SU-DHL-6 (cell line): ENCODE data around the gene ANKLE1.
A peak's percentile ranks its signal among the peaks of the same experiment; 100 is the strongest.

Source experiments
- H2AFZ ChIP-seq: fragments of 200-600 bp; sonication (generic); 2 replicates; pipeline ENCODE4 v1.6.1; 2014; ENCODE audit warnings: low read depth, mild to moderate bottlenecking, moderate library complexity, mixed read lengths, antibody characterized with exemption, low read length; ENCODE audit not compliant: severe bottlenecking
- H3F3A ChIP-seq: fragments of 200-600 bp; shearing (Covaris generic); 2 replicates; pipeline ENCODE4 v1.6.0; 2016; ENCODE audit warnings: antibody characterized with exemption, mild to moderate bottlenecking; ENCODE audit not compliant: insufficient read depth
- H3K27ac ChIP-seq: fragments of 200-600 bp; sonication (generic); 2 replicates; pipeline ENCODE4 v1.5.1; 2016; ENCODE audit warnings: low read depth, mild to moderate bottlenecking, low read length, moderate library complexity, mixed read lengths
- H3K27me3 ChIP-seq: fragments of 200-600 bp; sonication (generic), shearing (Covaris generic); 2 replicates; pipeline ENCODE4 v1.6.0; 2014; ENCODE audit warnings: mild to moderate bottlenecking, low read length
- H3K36me3 ChIP-seq: fragments of 200-600 bp; sonication (generic); 2 replicates; pipeline ENCODE4 v1.6.1; 2014; ENCODE audit warnings: mild to moderate bottlenecking, low read length, mixed read lengths
- H3K4me2 ChIP-seq: fragments of 300-600, 200-600 bp; shearing (Covaris generic), sonication (generic); 2 replicates; pipeline ENCODE4 v1.6.0; 2014; ENCODE audit warnings: low read length, low read depth, mild to moderate bottlenecking; ENCODE audit not compliant: poor library complexity, severe bottlenecking
- H3K4me3 ChIP-seq: fragments of 200-600 bp; sonication (generic); 2 replicates; pipeline ENCODE4 v1.5.1; 2014; ENCODE audit warnings: antibody characterized with exemption, low read length, mild to moderate bottlenecking, mixed read lengths; ENCODE audit not compliant: insufficient read depth, poor library complexity, severe bottlenecking
- H3K79me2 ChIP-seq: fragments of 200-600 bp; sonication (generic); 2 replicates; pipeline ENCODE4 v1.6.1; 2014; ENCODE audit warnings: mild to moderate bottlenecking, low read length, moderate library complexity; ENCODE audit not compliant: insufficient read depth
- H3K9ac ChIP-seq: fragments of 200-600 bp; sonication (generic); 2 replicates; pipeline ENCODE4 v1.7.0; 2014; ENCODE audit warnings: mild to moderate bottlenecking, low read length
- H3K9me2 ChIP-seq: fragments of 200-600 bp; sonication (generic); replicated peaks from 2 replicates; pipeline ENCODE4 v1.6.1; 2014; ENCODE audit warnings: low read length; ENCODE audit not compliant: insufficient read depth
- H3K9me3 ChIP-seq: fragments of 200-600 bp; sonication (generic); 2 replicates; pipeline ENCODE4 v1.6.1; 2014; ENCODE audit warnings: low read length, mixed read lengths; ENCODE audit not compliant: insufficient read depth
- H4K20me1 ChIP-seq: fragments of 200-600 bp; sonication (generic); 2 replicates; pipeline ENCODE4 v1.6.1; 2014; ENCODE audit warnings: low read depth, mild to moderate bottlenecking, antibody characterized with exemption, low read length, moderate library complexity, mixed read lengths
- CTCF ChIP-seq: fragments of 200-600 bp; sonication (generic); IDR thresholded peaks from one replicate; pipeline ENCODE4 v1.5.1; 2017; ENCODE audit warnings: antibody characterized with exemption, mild to moderate bottlenecking, low read length, moderate library complexity; ENCODE audit not compliant: insufficient read depth, poor library complexity, severe bottlenecking
- EZH2phosphoT487 ChIP-seq: fragments of 200-600 bp; sonication (generic), shearing (Covaris generic); conservative IDR thresholded peaks from 2 replicates; pipeline ENCODE4 v1.6.1; 2018; ENCODE audit warnings: mild to moderate bottlenecking, antibody characterized with exemption, low read length, moderate library complexity, mixed read lengths

The ANKLE1 gene

GRCh38 chr19:17281391-17282304 lies at the start of gene ANKLE1:
ANKLE1 (plus strand) TSS chr19:17281901; CDS start chr19:17281921, 20 bp downstream.
- peaks cover 20% of the 10 kb centered on the region for H3K36me3 ChIP-seq
- TF ChIP-seq CTCF (no peak), EZH2phosphoT487 (no peak)
- no peaks in the 10 kb centered on the region for H3K9me3 ChIP-seq
- H3K4me2 ChIP-seq = peak within 1 kb of the TSS; percentile 68
- H3K9ac ChIP-seq = peak within 1 kb of the TSS; percentile 89
- H4K20me1 ChIP-seq = peaks cover 7% of the 10 kb centered on the region; the same call in 1 of the 2 replicates
- peak within 1 kb of the TSS; percentile 75 for H3K4me3 ChIP-seq
- H3F3A ChIP-seq = peaks cover 17% of the 10 kb centered on the region
- H3K27ac ChIP-seq = peak within 1 kb of the TSS; percentile 80
- H3K27me3 ChIP-seq = no peaks in the 10 kb centered on the region
- H3K9me2 ChIP-seq = no peaks in the 10 kb centered on the region
- H3K79me2 ChIP-seq = peaks cover 16% of the 10 kb centered on the region
- peak within 1 kb of the TSS; percentile 70 for H2AFZ ChIP-seq

GRCh38 chr19:17232258-17232657 lies 49.4 kb upstream of the ANKLE1 start:
- no peak for TF ChIP-seq EZH2phosphoT487
- H3K9me2 ChIP-seq = no peaks in the 10 kb centered on the region
- no peak overlapping the region for H3K4me3 ChIP-seq
- no peak overlapping the region for H3K9ac ChIP-seq
- H3K27ac ChIP-seq = no peak overlapping the region
- no peaks in the 10 kb centered on the region for H3K79me2 ChIP-seq
- no peak overlapping the region for H2AFZ ChIP-seq
- H3K9me3 ChIP-seq = no peaks in the 10 kb centered on the region
- H3K4me2 ChIP-seq = no peak overlapping the region
- 0 out of 2 replicates have a peak, but pooled peaks cover 7% of the 10 kb centered on the region for H3F3A ChIP-seq
- H3K36me3 ChIP-seq = no peaks in the 10 kb centered on the region
- H3K27me3 ChIP-seq = no peaks in the 10 kb centered on the region
- no peaks in the 10 kb centered on the region for H4K20me1 ChIP-seq

GRCh38 chr19:17234911-17235299 lies 46.8 kb upstream of the ANKLE1 start:
- Histone ChIP-seq H3K79me2 (no peaks in the 10 kb centered on the region), H3K9ac (peak overlapping the region; percentile 66), H3K36me3 (no peaks in the 10 kb centered on the region), H3K27ac (0 out of 2 replicates have a peak overlapping the region, but pooled peaks have one; percentile 30), H3K4me2 (peak overlapping the region; percentile 87), H3K4me3 (peak overlapping the region; percentile 49), H4K20me1 (no peaks in the 10 kb centered on the region), H3K9me2 (no peaks in the 10 kb centered on the region), H2AFZ (peak overlapping the region; percentile 78), H3K9me3 (no peaks in the 10 kb centered on the region), H3F3A (0 out of 2 replicates have a peak, but pooled peaks cover 10% of the 10 kb centered on the region), H3K27me3 (no peaks in the 10 kb centered on the region)
- TF ChIP-seq EZH2phosphoT487 = no peak
- no peak for TF ChIP-seq CTCF
